Subcutaneous adipose tissue (tissue), 4 donors: Measurements from ENCODE around the gene FLNB. TPM values are rescaled to one million over a fixed set of nuclear protein-coding genes. Genes with fewer than 3 reads are reported as not detected.

ENCODE experiments used
- CTCF ChIP-seq: fragments of 450-650 bp; IDR thresholded peaks from one replicate; pipeline ENCODE4 v1.5.1; 2016; ENCODE audit warnings: low read depth, mild to moderate bottlenecking, control low read depth, antibody characterized with exemption, moderate library complexity
- total RNA-seq, 4 donors: library from RNA; depleted of rRNA; stranded (reverse); fragments of >200 nt; gene quantifications; one replicate each; pipeline ENCODE4 v1.1.0, GENCODE V29; 2016

Gene FLNB
- total RNA-seq, 4 donors from 2014 or later = 62.2 to 158 (median 75.8) TPM

GRCh38 chr3:58131101-58131825, 123.0 kb downstream of the FLNB start:
- TF ChIP-seq CTCF = no peak

- TF ChIP-seq CTCF = no peak
Observed at GRCh38 chr3:58132850-58133249, 124.6 kb downstream of the FLNB start.

- TF ChIP-seq CTCF = no peak
Observed at GRCh38 chr3:58134468-58134867, 126.2 kb downstream of the FLNB start.

- no peak for TF ChIP-seq CTCF
Observed at GRCh38 chr3:58135712-58136543, 127.7 kb downstream of the FLNB start.

GRCh38 chr3:58137306-58137705, 129.1 kb downstream of the FLNB start:
- TF ChIP-seq CTCF = no peak

- TF ChIP-seq CTCF = no peak
Observed at GRCh38 chr3:58141766-58142345, 133.6 kb downstream of the FLNB start.
